Gastroesophageal sphincter (tissue), 4 donors: Measurements from ENCODE around the gene MYO1F. TPM values are rescaled to one million over a fixed set of nuclear protein-coding genes. Genes with fewer than 3 reads are reported as not detected.

ENCODE experiments used
- ATAC-seq: fragments of 150-250 bp; one replicate; pipeline ENCODE4 v1.9.1; 2016; ENCODE audit warnings: mild to moderate bottlenecking, moderate library complexity
- H3K27ac ChIP-seq, 4 donors: fragments of 200-600 bp; sonication (generic) in 3 of 4; 1 replicate in 3 of 4; 2 replicates in 1 of 4; pipeline ENCODE4 v1.5.1; 2016 to 2019
- H3K27me3 ChIP-seq: fragments of 200-600 bp; sonication (generic); one replicate; pipeline ENCODE4 v1.5.1; 2019
- H3K36me3 ChIP-seq, 2 donors: fragments of 200-600 bp; sonication (generic); one replicate each; pipeline ENCODE4 v1.5.1; 2019; ENCODE audit warnings: control low read depth in 1 of 2
- H3K4me1 ChIP-seq, 3 donors: fragments of 200-600 bp; sonication (generic); 1 replicate in 2 of 3; 2 replicates in 1 of 3; pipeline ENCODE4 v1.5.1; 2016 to 2019; ENCODE audit warnings: control low read depth in 2 of 3
- H3K4me3 ChIP-seq, 2 donors: fragments of 200-600 bp; sonication (generic); one replicate each; pipeline ENCODE4 v1.5.1; 2019; ENCODE audit warnings: mild to moderate bottlenecking in 1 of 2, moderate library complexity in 1 of 2
- H3K9me3 ChIP-seq, 3 donors: fragments of 200-600 bp; sonication (generic); one replicate each; pipeline ENCODE4 v1.5.1; 2017 to 2019; ENCODE audit warnings: control low read depth in 2 of 3
- EP300 ChIP-seq: sonication (generic); formaldehyde crosslinking; IDR thresholded peaks from one replicate; pipeline ENCODE4 v1.6.1; 2017; ENCODE audit warnings: antibody characterized with exemption, mild to moderate bottlenecking
- POLR2A ChIP-seq, 2 donors: fragments of 450-650 bp; IDR thresholded peaks; one replicate each; pipeline ENCODE4 v1.6.1; 2017; ENCODE audit warnings: antibody characterized with exemption in 2 of 2, mild to moderate bottlenecking in 2 of 2, moderate library complexity in 1 of 2
- POLR2AphosphoS5 ChIP-seq: sonication (generic); formaldehyde crosslinking; IDR thresholded peaks from one replicate; pipeline ENCODE4 v1.6.1; 2017; ENCODE audit warnings: antibody characterized with exemption
- WGBS, 2 donors: methylation state at CpG; one replicate each; pipeline ENCODE4 v1.1.5; 2018; ENCODE audit warnings: low coverage in 1 of 2; 5-methylcytosine and 5-hydroxymethylcytosine counted together
- total RNA-seq, 4 donors: library from RNA; depleted of rRNA; stranded (reverse); fragments of >200 nt; gene quantifications; one replicate each; pipeline ENCODE4 v1.1.0, GENCODE V29; 2016
- TF ChIP-seq, protein P1 (sequence below), 4 experiments: fragments of 200-600 bp in 2 of 4; fragments of 450-650 bp in 2 of 4; sonication (generic) in 1 of 4; IDR thresholded peaks; one replicate each; pipeline ENCODE4 v1.5.1; 2017 to 2019; ENCODE audit warnings: antibody characterized with exemption in 4 of 4, mild to moderate bottlenecking in 2 of 4, moderate library complexity in 2 of 4

Gene MYO1F
- total RNA-seq, 4 donors from 2014 or later: 5.4 to 41.5 (median 10.3) TPM

DNA sequence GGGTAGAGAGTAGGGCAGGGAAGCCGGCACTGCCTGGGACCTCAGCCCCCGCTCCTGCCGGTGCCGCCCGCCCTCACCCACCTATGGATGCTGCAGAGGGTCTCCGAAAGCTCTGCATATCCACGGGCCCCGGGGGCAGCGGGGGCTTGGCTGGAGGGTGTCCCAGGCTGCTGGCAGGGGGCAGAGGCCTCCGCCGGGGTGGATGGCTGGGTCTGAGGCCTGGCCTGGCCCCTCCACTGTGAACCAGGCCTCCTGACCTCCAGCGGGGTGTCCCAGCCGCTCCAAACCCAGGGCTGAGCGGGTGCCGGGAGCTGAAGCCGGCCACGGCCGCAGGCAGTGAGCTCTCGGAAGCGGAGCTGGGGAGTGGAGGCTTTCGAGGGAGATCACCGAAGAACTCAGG lies 78.9 kb downstream of the MYO1F start:
- no peaks in the 10 kb centered on the region for H3K36me3 ChIP-seq
- no peaks in the 10 kb centered on the region for H3K4me1 ChIP-seq
- H3K27me3 ChIP-seq: no peaks in the 10 kb centered on the region
- no peak overlapping the region for H3K4me3 ChIP-seq
- H3K9me3 ChIP-seq: no peaks in the 10 kb centered on the region
- H3K27ac ChIP-seq: no peak overlapping the region
- TF ChIP-seq POLR2A (IDR thresholded peaks at IDR 0.05): no peak
- no peak for TF ChIP-seq EP300
- TF ChIP-seq POLR2AphosphoS5: no peak
- TF ChIP-seq, protein P1, sequence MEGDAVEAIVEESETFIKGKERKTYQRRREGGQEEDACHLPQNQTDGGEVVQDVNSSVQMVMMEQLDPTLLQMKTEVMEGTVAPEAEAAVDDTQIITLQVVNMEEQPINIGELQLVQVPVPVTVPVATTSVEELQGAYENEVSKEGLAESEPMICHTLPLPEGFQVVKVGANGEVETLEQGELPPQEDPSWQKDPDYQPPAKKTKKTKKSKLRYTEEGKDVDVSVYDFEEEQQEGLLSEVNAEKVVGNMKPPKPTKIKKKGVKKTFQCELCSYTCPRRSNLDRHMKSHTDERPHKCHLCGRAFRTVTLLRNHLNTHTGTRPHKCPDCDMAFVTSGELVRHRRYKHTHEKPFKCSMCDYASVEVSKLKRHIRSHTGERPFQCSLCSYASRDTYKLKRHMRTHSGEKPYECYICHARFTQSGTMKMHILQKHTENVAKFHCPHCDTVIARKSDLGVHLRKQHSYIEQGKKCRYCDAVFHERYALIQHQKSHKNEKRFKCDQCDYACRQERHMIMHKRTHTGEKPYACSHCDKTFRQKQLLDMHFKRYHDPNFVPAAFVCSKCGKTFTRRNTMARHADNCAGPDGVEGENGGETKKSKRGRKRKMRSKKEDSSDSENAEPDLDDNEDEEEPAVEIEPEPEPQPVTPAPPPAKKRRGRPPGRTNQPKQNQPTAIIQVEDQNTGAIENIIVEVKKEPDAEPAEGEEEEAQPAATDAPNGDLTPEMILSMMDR (IDR thresholded peaks at IDR 0.05): no peak
- no peak for ATAC-seq
- no CpG with 5 or more reads among the region's 22 CpGs for WGBS, 2 donors

DNA sequence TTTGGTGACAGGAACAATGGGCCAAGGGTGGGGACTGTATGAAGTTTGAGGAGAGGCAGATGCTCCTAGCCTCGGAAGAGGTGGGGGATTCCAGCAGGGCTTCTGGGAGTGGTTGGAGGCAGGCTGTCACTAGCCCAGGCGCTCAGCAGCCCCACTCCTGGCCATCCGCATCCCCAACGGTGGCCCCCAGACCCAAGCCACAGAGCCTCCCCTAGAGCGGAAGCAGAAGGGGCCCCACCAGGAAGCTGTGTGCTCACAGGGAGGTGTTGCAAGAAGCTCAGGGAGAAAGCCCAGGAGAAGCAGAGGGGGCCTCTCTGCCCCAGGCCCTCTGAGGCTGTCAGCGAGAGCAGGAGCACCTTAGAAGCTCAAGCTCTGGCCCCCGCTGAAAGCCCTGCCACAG lies 83.1 kb downstream of the MYO1F start:
- H3K4me1 ChIP-seq: no peaks in the 10 kb centered on the region
- no peak for ATAC-seq
- H3K4me3 ChIP-seq: no peak overlapping the region
- no peaks in the 10 kb centered on the region for H3K9me3 ChIP-seq
- no peaks in the 10 kb centered on the region for H3K27me3 ChIP-seq
- H3K27ac ChIP-seq: no peak overlapping the region
- WGBS, 2 donors: 63% methylated on average over 1 of the region's 7 CpGs; no CpG with 5 or more reads in 1 of the 2 donors
- TF ChIP-seq EP300: no peak
- TF ChIP-seq POLR2AphosphoS5: no peak
- TF ChIP-seq, protein P1 (IDR thresholded peaks at IDR 0.05): no peak
- TF ChIP-seq POLR2A (IDR thresholded peaks at IDR 0.05): no peak
- H3K36me3 ChIP-seq: peaks cover 0 to 24% of the 10 kb centered on the region in 2 donors

DNA sequence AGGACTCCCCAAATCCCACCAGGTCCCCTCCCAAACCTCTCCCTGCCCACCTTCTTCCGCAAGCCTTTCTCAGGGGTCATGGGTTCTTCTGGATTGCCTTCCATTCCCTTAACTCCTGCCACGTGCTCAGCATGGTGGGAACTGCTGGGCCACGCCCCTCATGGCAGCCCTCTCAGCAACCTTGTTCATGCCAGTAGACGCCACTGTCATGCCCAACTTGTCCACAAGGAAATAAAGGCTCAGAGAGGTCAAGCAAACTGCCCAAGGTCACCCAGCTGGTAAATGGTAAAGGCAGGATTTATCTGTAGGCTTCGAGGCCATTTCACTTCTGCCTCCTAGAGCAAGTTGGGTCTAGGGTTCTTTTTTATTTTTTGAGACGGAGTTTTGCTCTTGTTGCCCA lies 85.7 kb downstream of the MYO1F start:
- ATAC-seq: no peak
- H3K4me3 ChIP-seq: no peak overlapping the region
- peaks cover 0 to 15% (median 0%) of the 10 kb centered on the region in 3 donors for H3K4me1 ChIP-seq
- H3K27me3 ChIP-seq: no peaks in the 10 kb centered on the region
- peaks cover 0 to 50% of the 10 kb centered on the region in 2 donors for H3K36me3 ChIP-seq
- no peaks in the 10 kb centered on the region for H3K9me3 ChIP-seq
- no peak for TF ChIP-seq POLR2AphosphoS5
- 79 to 87% methylated on average over 2 to 4 of the region's 6 CpGs for WGBS, 2 donors
- H3K27ac ChIP-seq: no peak overlapping the region

DNA sequence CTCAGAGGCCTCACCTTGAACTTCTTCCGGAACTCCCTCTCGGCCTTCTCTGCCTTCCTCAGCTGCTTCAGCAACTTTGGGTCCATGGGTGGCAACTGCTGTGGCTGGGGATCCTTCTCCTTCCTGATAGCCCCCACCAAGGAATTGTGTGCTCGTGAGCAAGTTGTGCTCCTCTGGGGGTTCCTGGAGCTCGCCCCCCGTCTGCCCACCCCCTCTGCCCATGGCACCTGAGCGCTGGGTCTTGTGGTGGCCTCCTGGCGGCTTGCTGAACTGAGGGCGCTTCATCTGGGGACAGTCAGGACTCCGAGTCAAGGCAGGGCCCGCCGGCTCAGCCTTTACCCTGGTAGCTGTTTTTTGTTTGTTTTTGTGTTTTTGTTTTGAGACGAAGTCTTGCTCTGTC lies 86.4 kb downstream of the MYO1F start:
- H3K27me3 ChIP-seq: no peaks in the 10 kb centered on the region
- H3K36me3 ChIP-seq: peaks cover 0 to 57% of the 10 kb centered on the region in 2 donors
- TF ChIP-seq POLR2AphosphoS5 (no peak), POLR2A (IDR thresholded peaks at IDR 0.05) (no peak), EP300 (no peak)
- TF ChIP-seq, protein P1 (IDR thresholded peaks at IDR 0.05): no peak
- no peak overlapping the region for H3K27ac ChIP-seq
- no peak overlapping the region for H3K4me3 ChIP-seq
- 65% methylated on average over 2 of the region's 12 CpGs; no CpG with 5 or more reads in 1 of the 2 donors for WGBS, 2 donors
- H3K4me1 ChIP-seq: peaks cover 0 to 15% (median 0%) of the 10 kb centered on the region in 3 donors
- no peaks in the 10 kb centered on the region for H3K9me3 ChIP-seq
- no peak for ATAC-seq

DNA sequence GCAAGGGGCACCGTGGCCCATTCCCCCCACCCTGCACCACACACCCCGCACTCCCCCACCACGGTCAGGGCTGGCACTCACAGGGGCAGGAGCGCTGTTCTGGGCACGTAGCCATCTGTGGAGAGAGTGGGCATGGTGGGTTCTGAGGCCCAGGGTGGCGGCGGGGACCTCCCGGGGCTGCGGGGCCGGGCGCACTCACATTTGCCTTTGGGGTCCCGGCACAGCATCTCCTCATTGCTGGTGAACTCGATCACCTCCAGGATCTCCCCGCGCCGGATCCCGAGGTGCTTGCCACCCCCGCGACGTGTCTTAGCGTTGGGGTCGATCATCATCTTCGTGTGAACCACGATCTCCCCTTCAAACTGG lies 86.9 kb downstream of the MYO1F start:
- no peaks in the 10 kb centered on the region for H3K27me3 ChIP-seq
- no peak for ATAC-seq
- peaks cover 0 to 15% (median 0%) of the 10 kb centered on the region in 3 donors for H3K4me1 ChIP-seq
- no CpG with 5 or more reads among the region's 24 CpGs for WGBS, 2 donors
- H3K4me3 ChIP-seq: no peak overlapping the region
- H3K36me3 ChIP-seq: peaks cover 0 to 62% of the 10 kb centered on the region in 2 donors
- H3K9me3 ChIP-seq: no peaks in the 10 kb centered on the region
- no peak overlapping the region for H3K27ac ChIP-seq
- no peak for TF ChIP-seq POLR2AphosphoS5
- no peak for TF ChIP-seq POLR2A (IDR thresholded peaks at IDR 0.05)
- TF ChIP-seq EP300: no peak
- TF ChIP-seq, protein P1 (IDR thresholded peaks at IDR 0.05): no peak
